Measurements from ENCODE around the gene MYL6B. TPM values are rescaled to one million over a fixed set of nuclear protein-coding genes. Genes with fewer than 3 reads are reported as not detected.

MYL6B gene
- polyA plus RNA-seq, 10 donors: 502 to 996 (median 790) TPM

DNA sequence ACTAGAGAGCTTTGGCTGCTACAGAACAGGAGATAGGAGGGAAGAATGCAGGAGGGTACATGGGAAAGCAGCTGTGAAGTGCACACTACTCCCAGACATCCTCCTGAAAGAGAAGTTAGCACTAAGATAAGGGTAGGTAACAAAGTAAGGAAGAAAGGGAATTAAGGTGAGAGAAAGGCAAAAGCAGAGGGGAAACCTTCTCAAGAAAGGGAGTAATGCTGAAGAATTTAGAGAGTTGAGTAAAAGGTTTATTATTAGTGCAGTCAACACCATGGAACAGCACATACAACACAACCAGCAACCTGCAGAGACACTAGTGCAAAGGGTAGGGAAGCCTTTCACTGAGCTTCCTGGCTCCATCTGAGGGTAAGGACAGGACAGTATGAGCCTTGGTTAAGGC is 51.9 kb downstream of the MYL6B start:
- no peak for DNase-seq

- DNase-seq: no peak
Measured at GRCh38 chr12:56205445-56205844, 53.1 kb downstream of the MYL6B start.

DNA sequence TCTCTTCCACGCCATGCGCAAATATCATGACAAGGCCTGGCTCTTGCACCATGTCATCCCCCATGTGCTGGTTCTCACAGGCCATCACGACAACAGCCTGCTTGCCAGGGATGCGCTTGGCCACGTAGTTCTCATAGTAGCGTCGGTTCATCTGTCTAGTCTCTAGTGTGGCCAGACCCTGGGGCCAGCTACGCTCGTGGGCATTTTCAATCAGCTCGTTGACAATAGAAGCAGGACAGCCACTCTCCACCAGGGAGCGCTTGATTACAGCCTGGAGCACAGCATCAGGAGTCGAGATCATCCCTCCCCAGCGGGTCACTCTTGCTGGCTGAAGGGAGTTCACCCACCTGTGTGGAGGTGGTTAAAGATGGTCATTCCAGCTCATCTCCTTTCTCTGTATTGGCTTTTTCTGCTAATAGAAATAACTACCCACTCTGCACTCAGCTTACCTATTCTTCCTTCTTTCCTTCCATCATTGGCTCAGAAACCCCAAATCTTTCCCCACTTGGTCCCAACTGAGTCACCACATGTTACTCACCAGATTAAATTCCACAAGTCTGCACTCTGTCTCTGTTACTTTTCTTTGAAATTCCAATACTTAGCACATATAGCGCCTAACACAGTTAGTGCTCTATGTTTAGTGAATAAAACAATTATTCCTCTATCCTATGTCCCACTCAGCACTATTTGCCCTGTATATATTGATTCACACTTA is 54.2 kb downstream of the MYL6B start:
- DNase-seq: peak in 2 of 3 donors; percentile 39 to 64

Other genes with a start within 250 kb of the MYL6B start
- 10 to 100 TPM; 18.2 to 28.2 (median 21.2) TPM for gene PYM1, start 224.7 kb upstream of the MYL6B start, polyA plus RNA-seq (ENCODE audit: insufficient read length in 10 of 10)
- gene DGKA, start 221.4 kb upstream of the MYL6B start, polyA plus RNA-seq (ENCODE audit: insufficient read length in 10 of 10): 10 to 100 TPM; 12.8 to 49.9 (median 22.0) TPM
- gene PMEL, start 186.5 kb upstream of the MYL6B start, polyA plus RNA-seq (ENCODE audit: insufficient read length in 10 of 10): 10 to 100 TPM in 2 of 10 donors, 1 to 10 TPM in 5, under 1 TPM in 3; 0.71 to 38.1 (median 1.4) TPM
- 10 to 100 TPM; 21.0 to 42.1 (median 28.6) TPM for gene CDK2, start 185.8 kb upstream of the MYL6B start, polyA plus RNA-seq (ENCODE audit: insufficient read length in 10 of 10)
- 100 to 1,000 TPM in 9 of 10 donors, 10 to 100 TPM in 1; 99.4 to 141 (median 121) TPM for gene RAB5B, start 178.5 kb upstream of the MYL6B start, polyA plus RNA-seq (ENCODE audit: insufficient read length in 10 of 10)
- 10 to 100 TPM; 11.8 to 16.9 (median 12.9) TPM for gene SUOX, start 155.3 kb upstream of the MYL6B start, polyA plus RNA-seq (ENCODE audit: insufficient read length in 10 of 10)
- 10 to 100 TPM in 1 of 10 donors, 1 to 10 TPM in 9; 5.5 to 11.3 (median 7.8) TPM for gene IKZF4, start 131.5 kb upstream of the MYL6B start, polyA plus RNA-seq (ENCODE audit: insufficient read length in 10 of 10)
- gene RPS26, start 110.7 kb upstream of the MYL6B start, polyA plus RNA-seq (ENCODE audit: insufficient read length in 10 of 10): 100 to 1,000 TPM in 8 of 10 donors, 10 to 100 TPM in 2; 79.8 to 679 (median 311) TPM
- gene ERBB3, start 72.4 kb upstream of the MYL6B start, polyA plus RNA-seq (ENCODE audit: insufficient read length in 10 of 10): 100 to 1,000 TPM in 9 of 10 donors, 10 to 100 TPM in 1; 83.9 to 228 (median 151) TPM
- 100 to 1,000 TPM in 8 of 10 donors, 10 to 100 TPM in 2; 93.0 to 121 (median 109) TPM for gene PA2G4, start 48.0 kb upstream of the MYL6B start, polyA plus RNA-seq (ENCODE audit: insufficient read length in 10 of 10)
- gene RPL41, start 36.0 kb upstream of the MYL6B start, polyA plus RNA-seq (ENCODE audit: insufficient read length in 10 of 10): 1,000 to 10,000 TPM; 4,692 to 6,543 (median 5,537) TPM
- 1 to 10 TPM; 3.4 to 6.3 (median 4.6) TPM for gene ZC3H10, start 34.3 kb upstream of the MYL6B start, polyA plus RNA-seq (ENCODE audit: insufficient read length in 10 of 10)
- gene ESYT1, start 24.3 kb upstream of the MYL6B start, polyA plus RNA-seq (ENCODE audit: insufficient read length in 10 of 10): 10 to 100 TPM; 64.1 to 91.1 (median 79.6) TPM
- 1,000 to 10,000 TPM; 1,255 to 1,671 (median 1,389) TPM for gene MYL6, start 5.8 kb downstream of the MYL6B start, polyA plus RNA-seq (ENCODE audit: insufficient read length in 10 of 10)
- gene SMARCC2, start 36.9 kb downstream of the MYL6B start, polyA plus RNA-seq (ENCODE audit: insufficient read length in 10 of 10): 10 to 100 TPM; 49.9 to 75.2 (median 61.1) TPM
- 10 to 100 TPM; 31.6 to 52.0 (median 41.4) TPM for gene RNF41, start 69.3 kb downstream of the MYL6B start, polyA plus RNA-seq (ENCODE audit: insufficient read length in 10 of 10)
- gene NABP2, start 71.8 kb downstream of the MYL6B start, polyA plus RNA-seq (ENCODE audit: insufficient read length in 10 of 10): 10 to 100 TPM; 13.7 to 22.0 (median 19.3) TPM
- gene SLC39A5, start 77.5 kb downstream of the MYL6B start, polyA plus RNA-seq (ENCODE audit: insufficient read length in 10 of 10): 1 to 10 TPM in 1 of 10 donors, under 1 TPM in 7, not detected in 2; 0.32 to 1.0 (median 0.55) TPM
- gene ANKRD52, start 105.8 kb downstream of the MYL6B start, polyA plus RNA-seq (ENCODE audit: insufficient read length in 10 of 10): 10 to 100 TPM; 14.1 to 21.7 (median 18.1) TPM
- gene COQ10A, start 114.4 kb downstream of the MYL6B start, polyA plus RNA-seq (ENCODE audit: insufficient read length in 10 of 10): 10 to 100 TPM; 13.8 to 34.9 (median 18.4) TPM
- 100 to 1,000 TPM; 166 to 293 (median 221) TPM for gene CS, start 147.7 kb downstream of the MYL6B start, polyA plus RNA-seq (ENCODE audit: insufficient read length in 10 of 10)
- 10 to 100 TPM; 45.4 to 75.7 (median 52.2) TPM for gene CNPY2, start 163.4 kb downstream of the MYL6B start, polyA plus RNA-seq (ENCODE audit: insufficient read length in 10 of 10)
- 10 to 100 TPM; 26.3 to 67.2 (median 45.8) TPM for gene PAN2, start 181.4 kb downstream of the MYL6B start, polyA plus RNA-seq (ENCODE audit: insufficient read length in 10 of 10)
- under 1 TPM in 9 of 10 donors, not detected in 1; 0.19 to 0.90 (median 0.61) TPM for gene IL23A, start 186.3 kb downstream of the MYL6B start, polyA plus RNA-seq (ENCODE audit: insufficient read length in 10 of 10)
- 10 to 100 TPM; 39.6 to 94.7 (median 59.4) TPM for gene STAT2, start 207.5 kb downstream of the MYL6B start, polyA plus RNA-seq (ENCODE audit: insufficient read length in 10 of 10)
- gene APOF, start 210.3 kb downstream of the MYL6B start, polyA plus RNA-seq (ENCODE audit: insufficient read length in 10 of 10): under 1 TPM in 2 of 10 donors, not detected in 8; 0.09 to 0.15 TPM

Data from muscle of back (tissue), 11 donors.